ENCODE results near the gene SCGB2A2.

SCGB2A2 gene

GRCh38 chr11:62245271-62245753 lies 24.6 kb upstream of the SCGB2A2 start:
- TF ChIP-seq, protein P1, sequence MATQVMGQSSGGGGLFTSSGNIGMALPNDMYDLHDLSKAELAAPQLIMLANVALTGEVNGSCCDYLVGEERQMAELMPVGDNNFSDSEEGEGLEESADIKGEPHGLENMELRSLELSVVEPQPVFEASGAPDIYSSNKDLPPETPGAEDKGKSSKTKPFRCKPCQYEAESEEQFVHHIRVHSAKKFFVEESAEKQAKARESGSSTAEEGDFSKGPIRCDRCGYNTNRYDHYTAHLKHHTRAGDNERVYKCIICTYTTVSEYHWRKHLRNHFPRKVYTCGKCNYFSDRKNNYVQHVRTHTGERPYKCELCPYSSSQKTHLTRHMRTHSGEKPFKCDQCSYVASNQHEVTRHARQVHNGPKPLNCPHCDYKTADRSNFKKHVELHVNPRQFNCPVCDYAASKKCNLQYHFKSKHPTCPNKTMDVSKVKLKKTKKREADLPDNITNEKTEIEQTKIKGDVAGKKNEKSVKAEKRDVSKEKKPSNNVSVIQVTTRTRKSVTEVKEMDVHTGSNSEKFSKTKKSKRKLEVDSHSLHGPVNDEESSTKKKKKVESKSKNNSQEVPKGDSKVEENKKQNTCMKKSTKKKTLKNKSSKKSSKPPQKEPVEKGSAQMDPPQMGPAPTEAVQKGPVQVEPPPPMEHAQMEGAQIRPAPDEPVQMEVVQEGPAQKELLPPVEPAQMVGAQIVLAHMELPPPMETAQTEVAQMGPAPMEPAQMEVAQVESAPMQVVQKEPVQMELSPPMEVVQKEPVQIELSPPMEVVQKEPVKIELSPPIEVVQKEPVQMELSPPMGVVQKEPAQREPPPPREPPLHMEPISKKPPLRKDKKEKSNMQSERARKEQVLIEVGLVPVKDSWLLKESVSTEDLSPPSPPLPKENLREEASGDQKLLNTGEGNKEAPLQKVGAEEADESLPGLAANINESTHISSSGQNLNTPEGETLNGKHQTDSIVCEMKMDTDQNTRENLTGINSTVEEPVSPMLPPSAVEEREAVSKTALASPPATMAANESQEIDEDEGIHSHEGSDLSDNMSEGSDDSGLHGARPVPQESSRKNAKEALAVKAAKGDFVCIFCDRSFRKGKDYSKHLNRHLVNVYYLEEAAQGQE (IDR thresholded peaks at IDR 0.05; ENCODE audit: insufficient read depth in 1 of 2, low read depth in 2 of 2, low read length in 2 of 2) = peak; percentile 79 to 92
- TF ChIP-seq SIN3A (IDR thresholded peaks at IDR 0.05; ENCODE audit: borderline replicate concordance, insufficient read depth, low read length) = no peak

DNA sequence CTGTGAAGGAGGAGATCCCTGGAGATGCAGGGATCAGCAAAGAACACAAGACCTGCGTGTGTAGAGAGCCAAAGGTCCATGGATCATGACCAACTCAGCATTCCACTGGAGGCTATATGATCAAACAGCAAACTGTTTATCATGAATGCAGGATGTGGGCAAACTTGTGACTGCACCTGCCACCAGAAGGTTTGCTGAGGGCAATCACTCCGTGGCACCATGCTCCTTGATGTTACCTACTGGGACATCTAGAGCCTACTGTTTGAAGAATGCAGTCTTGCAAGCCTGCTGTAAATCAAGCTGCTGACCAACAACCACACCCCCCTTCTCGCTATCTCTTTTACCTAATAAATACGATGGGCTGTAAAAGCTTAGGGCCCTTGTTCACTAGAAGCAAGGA lies 18.3 kb upstream of the SCGB2A2 start:
- TF ChIP-seq POLR2AphosphoS5 (IDR thresholded peaks at IDR 0.05; ENCODE audit: low read depth, low read length) (no peak), TAF1 (IDR thresholded peaks at IDR 0.05; ENCODE audit: borderline replicate concordance, insufficient read depth, low read length) (no peak), SIN3A (IDR thresholded peaks at IDR 0.05; ENCODE audit: borderline replicate concordance, insufficient read depth, low read length) (no peak), FOXP2 (optimal IDR thresholded peaks at IDR 0.05; ENCODE audit: borderline replicate concordance, extremely low read depth, extremely low read length, insufficient read depth) (no peak)

- TF ChIP-seq TAF1 (IDR thresholded peaks at IDR 0.05; ENCODE audit: borderline replicate concordance, insufficient read depth, low read length) (no peak), SIN3A (IDR thresholded peaks at IDR 0.05; ENCODE audit: borderline replicate concordance, insufficient read depth, low read length) (no peak), POLR2AphosphoS5 (IDR thresholded peaks at IDR 0.05; ENCODE audit: low read depth, low read length) (no peak), FOXP2 (optimal IDR thresholded peaks at IDR 0.05; ENCODE audit: borderline replicate concordance, extremely low read depth, extremely low read length, insufficient read depth) (no peak)
- TF ChIP-seq, protein P1 (IDR thresholded peaks at IDR 0.05; ENCODE audit: insufficient read depth in 1 of 2, low read depth in 2 of 2, low read length in 2 of 2) = no peak
Measured at GRCh38 chr11:62253999-62254542, 15.9 kb upstream of the SCGB2A2 start.

DNA sequence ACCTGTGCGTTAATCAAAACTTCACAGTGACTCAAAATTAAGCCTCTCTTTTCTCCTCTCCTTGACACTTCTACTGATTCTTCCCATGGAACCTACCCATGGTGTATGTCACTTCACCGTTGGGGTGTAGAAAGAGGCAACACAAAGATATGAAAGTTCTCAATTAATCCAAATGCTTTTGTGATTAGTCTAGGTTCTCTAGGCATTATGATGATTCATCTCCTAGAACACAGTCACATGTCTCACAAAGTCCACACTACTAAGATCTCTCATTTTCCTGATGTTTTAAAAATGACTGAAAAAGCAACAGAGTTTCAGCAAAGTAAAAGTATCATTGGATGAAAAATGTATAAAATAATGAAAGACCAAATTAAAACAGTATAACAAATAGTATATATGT lies 13.7 kb upstream of the SCGB2A2 start:
- TF ChIP-seq SIN3A (IDR thresholded peaks at IDR 0.05; ENCODE audit: borderline replicate concordance, insufficient read depth, low read length) (no peak), FOXP2 (optimal IDR thresholded peaks at IDR 0.05; ENCODE audit: borderline replicate concordance, extremely low read depth, extremely low read length, insufficient read depth) (no peak), TAF1 (IDR thresholded peaks at IDR 0.05; ENCODE audit: borderline replicate concordance, insufficient read depth, low read length) (no peak), POLR2AphosphoS5 (IDR thresholded peaks at IDR 0.05; ENCODE audit: low read depth, low read length) (no peak)
- TF ChIP-seq, protein P1 (IDR thresholded peaks at IDR 0.05; ENCODE audit: insufficient read depth in 1 of 2, low read depth in 2 of 2, low read length in 2 of 2) = no peak

DNA sequence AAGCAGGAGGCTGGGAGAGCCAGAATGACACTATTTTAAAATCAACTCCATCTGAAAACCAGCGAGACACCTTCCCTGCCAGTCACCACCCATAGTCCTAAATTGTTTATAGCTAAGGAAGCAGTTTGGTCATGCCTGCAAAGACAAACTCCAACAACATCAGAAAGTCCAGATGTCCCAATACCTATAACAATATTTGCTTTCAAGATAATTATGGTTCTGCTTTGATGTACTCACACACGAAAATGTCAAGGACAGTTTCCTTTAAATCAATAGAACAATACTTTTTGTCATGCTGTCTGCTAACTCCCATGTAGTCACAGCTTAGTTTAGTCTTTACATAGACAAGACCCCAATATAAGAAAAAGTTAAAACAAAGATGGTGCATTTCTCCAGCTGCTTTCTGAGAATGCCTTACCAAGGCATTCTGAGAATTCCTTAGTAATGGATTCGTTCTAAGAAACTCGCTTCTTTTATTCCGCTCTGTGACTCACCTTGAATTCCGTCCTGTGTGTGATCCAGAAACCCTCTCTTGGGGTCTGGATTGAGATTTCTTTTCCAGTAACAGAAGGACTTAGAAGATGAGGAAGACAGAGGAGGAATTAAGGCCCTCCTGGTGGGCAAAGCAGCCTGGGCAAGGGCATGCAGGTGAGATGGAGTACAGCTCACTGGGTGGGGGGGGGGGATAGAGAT lies 9.6 kb upstream of the SCGB2A2 start:
- TF ChIP-seq FOXP2 (optimal IDR thresholded peaks at IDR 0.05; ENCODE audit: borderline replicate concordance, extremely low read depth, extremely low read length, insufficient read depth) (no peak), SIN3A (IDR thresholded peaks at IDR 0.05; ENCODE audit: borderline replicate concordance, insufficient read depth, low read length) (no peak), POLR2AphosphoS5 (IDR thresholded peaks at IDR 0.05; ENCODE audit: low read depth, low read length) (no peak), TAF1 (IDR thresholded peaks at IDR 0.05; ENCODE audit: borderline replicate concordance, insufficient read depth, low read length) (no peak)
- TF ChIP-seq, protein P1 (IDR thresholded peaks at IDR 0.05; ENCODE audit: insufficient read depth in 1 of 2, low read depth in 2 of 2, low read length in 2 of 2) = no peak
